ENCODE data around the gene DECR2.
"Not testable (repeated sequence)": the region's sequence is repeated elsewhere in the genome, so short reads cannot be mapped to it uniquely, and the experiment has no call there.

The DECR2 gene

GRCh38 chr16:405548-406506 is 4.1 kb downstream of the DECR2 start:
- DNase-seq = no peak

GRCh38 chr16:407253-407652 is 5.6 kb downstream of the DECR2 start:
- DNase-seq = no peak

GRCh38 chr16:410516-411178 is 9.0 kb downstream of the DECR2 start:
- no peak for DNase-seq

GRCh38 chr16:411576-412265 is 10.0 kb downstream of the DECR2 start:
- DNase-seq = no peak

- DNase-seq = no peak
These were observed 12.9 kb downstream of the DECR2 start for GRCh38 chr16:414395-415169.

GRCh38 chr16:415170-415498 is 13.4 kb downstream of the DECR2 start:
- not testable (repeated sequence) for DNase-seq

GRCh38 chr16:422179-422578 is 20.5 kb downstream of the DECR2 start:
- DNase-seq = not testable (repeated sequence)

- DNase-seq = no peak
These were observed 22.4 kb downstream of the DECR2 start for GRCh38 chr16:424033-424622.

GRCh38 chr16:424623-425081 is 23.0 kb downstream of the DECR2 start:
- DNase-seq = no peak

GRCh38 chr16:425082-425718 is 23.5 kb downstream of the DECR2 start, which contains the start of gene RAB11FIP3:
Gene RAB11FIP3 (plus strand): TSS chr16:425649. CDS start chr16:426007, 358 bp downstream.
- DNase-seq = peak; percentile 85

- DNase-seq = no peak
These were observed 24.0 kb downstream of the DECR2 start for GRCh38 chr16:425740-426114.

GRCh38 chr16:426115-426905 is 24.6 kb downstream of the DECR2 start:
- no peak for DNase-seq

- DNase-seq = no peak
These were observed 25.2 kb downstream of the DECR2 start for GRCh38 chr16:426906-427249.

GRCh38 chr16:427250-427649 is 25.6 kb downstream of the DECR2 start:
- no peak for DNase-seq

- DNase-seq = no peak
These were observed 29.2 kb downstream of the DECR2 start for GRCh38 chr16:430904-431303.

GRCh38 chr16:440627-441026 is 38.9 kb downstream of the DECR2 start:
- no peak for DNase-seq

- DNase-seq = no peak
These were observed 39.8 kb downstream of the DECR2 start for GRCh38 chr16:441447-441846.

GRCh38 chr16:442976-443375 is 41.3 kb downstream of the DECR2 start:
- no peak for DNase-seq

- no peak for DNase-seq
These were observed 42.3 kb downstream of the DECR2 start for GRCh38 chr16:444027-444426.

- no peak for DNase-seq
These were observed 43.9 kb downstream of the DECR2 start for GRCh38 chr16:445566-445965.

GRCh38 chr16:450385-450784 is 48.7 kb downstream of the DECR2 start:
- DNase-seq = no peak

All from CD4-positive, alpha-beta T cell treated with Interleukin-1 beta for 1 hour (primary cell).